ENCODE data around the gene CNTNAP5. TPM values are rescaled to one million over a fixed set of nuclear protein-coding genes. Genes with fewer than 3 reads are reported as not detected.

Gene CNTNAP5
- total RNA-seq, 1 experiment from 2014 or later, result not detected

GRCh38 chr2:124535816-124536215, 510.7 kb downstream of the CNTNAP5 start:
- H3K27me3 ChIP-seq (replicated peaks; ENCODE audit: insufficient read depth, low read depth, low read length, poor library complexity), result no peaks in the 10 kb centered on the region
- no peak for DNase-seq (ENCODE audit: low spot score)
- no peak for TF ChIP-seq EZH2 (IDR thresholded peaks at IDR 0.05; ENCODE audit: borderline replicate concordance, low read depth, low read length, poor library complexity, severe bottlenecking)
- TF ChIP-seq, protein P1, sequence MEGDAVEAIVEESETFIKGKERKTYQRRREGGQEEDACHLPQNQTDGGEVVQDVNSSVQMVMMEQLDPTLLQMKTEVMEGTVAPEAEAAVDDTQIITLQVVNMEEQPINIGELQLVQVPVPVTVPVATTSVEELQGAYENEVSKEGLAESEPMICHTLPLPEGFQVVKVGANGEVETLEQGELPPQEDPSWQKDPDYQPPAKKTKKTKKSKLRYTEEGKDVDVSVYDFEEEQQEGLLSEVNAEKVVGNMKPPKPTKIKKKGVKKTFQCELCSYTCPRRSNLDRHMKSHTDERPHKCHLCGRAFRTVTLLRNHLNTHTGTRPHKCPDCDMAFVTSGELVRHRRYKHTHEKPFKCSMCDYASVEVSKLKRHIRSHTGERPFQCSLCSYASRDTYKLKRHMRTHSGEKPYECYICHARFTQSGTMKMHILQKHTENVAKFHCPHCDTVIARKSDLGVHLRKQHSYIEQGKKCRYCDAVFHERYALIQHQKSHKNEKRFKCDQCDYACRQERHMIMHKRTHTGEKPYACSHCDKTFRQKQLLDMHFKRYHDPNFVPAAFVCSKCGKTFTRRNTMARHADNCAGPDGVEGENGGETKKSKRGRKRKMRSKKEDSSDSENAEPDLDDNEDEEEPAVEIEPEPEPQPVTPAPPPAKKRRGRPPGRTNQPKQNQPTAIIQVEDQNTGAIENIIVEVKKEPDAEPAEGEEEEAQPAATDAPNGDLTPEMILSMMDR (conservative IDR thresholded peaks at IDR 0.05; ENCODE audit: low read depth, low read length), result no peak
- BruUV-seq (replicated peaks), result no TSS peak
- no peaks in the 10 kb centered on the region for H3K4me1 ChIP-seq (ENCODE audit: insufficient read depth, low read length, poor library complexity, severe bottlenecking)
- intact Hi-C loops (cut with micrococcal nuclease; ENCODE audit: unreplicated experiment), result no loop called here
- no peaks in the 10 kb centered on the region for H3K9me3 ChIP-seq (ENCODE audit: low read depth, low read length, poor library complexity, severe bottlenecking)
- ChIA-PET CTCF (no interaction called here), POLR2A (ENCODE audit: low non-redundant PET) (no interaction called here)
- H3K27ac ChIP-seq (ENCODE audit: low read depth, low read length, poor library complexity, severe bottlenecking), result no peak overlapping the region
- no peaks in the 10 kb centered on the region for H3K36me3 ChIP-seq (ENCODE audit: insufficient read depth, low read length, poor library complexity, severe bottlenecking)
- H3K4me3 ChIP-seq (ENCODE audit: low read depth, low read length, poor library complexity, severe bottlenecking), result no peak overlapping the region

GRCh38 chr2:124536591-124536990, 511.5 kb downstream of the CNTNAP5 start:
- CTCF ChIA-PET, result no interaction called here
- Histone ChIP-seq H3K4me3 (ENCODE audit: low read depth, low read length, poor library complexity, severe bottlenecking) (no peak overlapping the region), H3K27me3 (replicated peaks; ENCODE audit: insufficient read depth, low read depth, low read length, poor library complexity) (no peaks in the 10 kb centered on the region), H3K9me3 (ENCODE audit: low read depth, low read length, poor library complexity, severe bottlenecking) (no peaks in the 10 kb centered on the region), H3K36me3 (ENCODE audit: insufficient read depth, low read length, poor library complexity, severe bottlenecking) (no peaks in the 10 kb centered on the region), H3K27ac (ENCODE audit: low read depth, low read length, poor library complexity, severe bottlenecking) (no peak overlapping the region), H3K4me1 (ENCODE audit: insufficient read depth, low read length, poor library complexity, severe bottlenecking) (no peaks in the 10 kb centered on the region)
- POLR2A ChIA-PET (ENCODE audit: low non-redundant PET), result no interaction called here
- intact Hi-C loops (cut with micrococcal nuclease; ENCODE audit: unreplicated experiment), result no loop called here
- BruUV-seq (replicated peaks), result no TSS peak
- no peak for TF ChIP-seq EZH2 (IDR thresholded peaks at IDR 0.05; ENCODE audit: borderline replicate concordance, low read depth, low read length, poor library complexity, severe bottlenecking)
- TF ChIP-seq, protein P1 (conservative IDR thresholded peaks at IDR 0.05; ENCODE audit: low read depth, low read length), result no peak
- no peak for DNase-seq (ENCODE audit: low spot score)

- TF ChIP-seq EZH2 (IDR thresholded peaks at IDR 0.05; ENCODE audit: borderline replicate concordance, low read depth, low read length, poor library complexity, severe bottlenecking), result no peak
- TF ChIP-seq, protein P1 (conservative IDR thresholded peaks at IDR 0.05; ENCODE audit: low read depth, low read length), result no peak
- BruUV-seq (replicated peaks), result no TSS peak
- ChIA-PET CTCF (no interaction called here), POLR2A (ENCODE audit: low non-redundant PET) (no interaction called here)
- Histone ChIP-seq H3K27me3 (replicated peaks; ENCODE audit: insufficient read depth, low read depth, low read length, poor library complexity) (no peaks in the 10 kb centered on the region), H3K27ac (ENCODE audit: low read depth, low read length, poor library complexity, severe bottlenecking) (no peak overlapping the region), H3K36me3 (ENCODE audit: insufficient read depth, low read length, poor library complexity, severe bottlenecking) (no peaks in the 10 kb centered on the region), H3K4me3 (ENCODE audit: low read depth, low read length, poor library complexity, severe bottlenecking) (no peak overlapping the region), H3K4me1 (ENCODE audit: insufficient read depth, low read length, poor library complexity, severe bottlenecking) (no peaks in the 10 kb centered on the region), H3K9me3 (ENCODE audit: low read depth, low read length, poor library complexity, severe bottlenecking) (no peaks in the 10 kb centered on the region)
- intact Hi-C loops (cut with micrococcal nuclease; ENCODE audit: unreplicated experiment), result no loop called here
- DNase-seq (ENCODE audit: low spot score), result no peak
These were observed 513.5 kb downstream of the CNTNAP5 start for GRCh38 chr2:124538549-124538948.
